Activated CD4-positive, alpha-beta memory T cell treated with anti-CD3 and anti-CD28 coated beads for 36 hours (primary cell): Measurements from ENCODE around the gene VDAC2. TPM values are rescaled to one million over a fixed set of nuclear protein-coding genes. Genes with fewer than 3 reads are reported as not detected.
"Not testable (repeated sequence)": the region's sequence is repeated elsewhere in the genome, so short reads cannot be mapped to it uniquely, and the experiment has no call there.

Experiments used
- CTCF ChIA-PET: fragments of 350-600 bp; sonication (Branson Sonifier 250); formaldehyde crosslinking; loops from one replicate; lab custom pipeline; 2021; ENCODE audit warnings: antibody characterized with exemption, inconsistent platforms; lab: Charles Lee
- POLR2A ChIA-PET: fragments of 350-600 bp; sonication (Branson Sonifier 250); formaldehyde crosslinking; loops from one replicate; lab custom pipeline; 2021; ENCODE audit warnings: antibody characterized with exemption; lab: Charles Lee
- DNase-seq: peaks from one replicate; pipeline ENCODE4 v3.0.0-alpha.2; 2020
- H3K27ac Mint-ChIP-seq: one replicate; pipeline ENCODE4 v1.8.0; 2021; ENCODE audit warnings: mixed read lengths
- H3K27me3 Mint-ChIP-seq: one replicate; pipeline ENCODE4 v1.8.0; 2021; ENCODE audit warnings: mixed read lengths
- H3K36me3 Mint-ChIP-seq: one replicate; pipeline ENCODE4 v1.8.0; 2021; ENCODE audit warnings: mixed read lengths
- H3K4me1 Mint-ChIP-seq: one replicate; pipeline ENCODE4 v1.8.0; 2021; ENCODE audit warnings: low read depth, mixed read lengths
- H3K4me3 Mint-ChIP-seq: one replicate; pipeline ENCODE4 v1.8.0; 2021; ENCODE audit warnings: mild to moderate bottlenecking, mixed read lengths
- H3K9me3 Mint-ChIP-seq: one replicate; pipeline ENCODE4 v1.8.0; 2021; ENCODE audit warnings: mixed read lengths
- intact Hi-C: fragments of 100-400 bp; cut with micrococcal nuclease; formaldehyde crosslinking; loops from one replicate; pipeline ENCODE4 v1.15.1; 2023
- total RNA-seq, 2 experiments: library from RNA; stranded (reverse); gene quantifications; one replicate each; pipeline ENCODE4 v1.2.3, GENCODE V29; 2021

Gene VDAC2
- total RNA-seq, 2 experiments from 2014 or later = 217 to 221 TPM

- CTCF ChIA-PET = no interaction called here
- H3K4me3 Mint-ChIP-seq = no peak overlapping the region
- no peaks in the 10 kb centered on the region for H3K4me1 Mint-ChIP-seq
- H3K9me3 Mint-ChIP-seq = no peaks in the 10 kb centered on the region
- DNase-seq = no peak
- H3K36me3 Mint-ChIP-seq = no peaks in the 10 kb centered on the region
- H3K27me3 Mint-ChIP-seq = no peaks in the 10 kb centered on the region
- POLR2A ChIA-PET = no interaction called here
- intact Hi-C loops = no loop called here
- H3K27ac Mint-ChIP-seq = no peak overlapping the region
These were observed 8.1 kb upstream of the VDAC2 start for GRCh38 chr10:75202321-75203045.

GRCh38 chr10:75203046-75203620 is 7.5 kb upstream of the VDAC2 start:
- H3K9me3 Mint-ChIP-seq, H3K27ac Mint-ChIP-seq, intact Hi-C loops, CTCF ChIA-PET, H3K4me3 Mint-ChIP-seq, DNase-seq, POLR2A ChIA-PET, H3K27me3 Mint-ChIP-seq, H3K4me1 Mint-ChIP-seq, H3K36me3 Mint-ChIP-seq: not testable (repeated sequence)

DNA sequence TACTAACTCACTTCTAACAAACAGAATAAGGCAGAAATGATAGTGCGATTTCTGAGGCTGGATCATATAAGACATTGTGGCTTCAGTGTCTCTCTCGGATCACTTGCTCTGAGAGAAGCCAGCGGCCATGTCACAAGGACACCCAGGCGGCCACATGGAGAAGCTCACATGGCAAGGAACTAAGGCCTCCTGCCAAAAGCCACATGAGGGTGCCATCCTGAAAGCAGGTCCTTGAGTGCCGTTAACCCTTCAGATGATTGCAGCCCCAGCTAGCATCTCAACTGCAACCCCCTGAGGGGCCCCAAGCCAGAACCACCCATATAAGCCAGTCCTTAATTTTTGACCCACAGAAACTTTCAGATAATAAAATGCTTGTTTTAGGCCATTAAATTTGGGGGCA is 6.9 kb upstream of the VDAC2 start:
- no peak overlapping the region for H3K27ac Mint-ChIP-seq
- CTCF ChIA-PET = interaction anchor here (1.4 kb wide), 1 partner anchor 27 kb away, joined by 8 read pairs; no protein-coding TSS in a partner anchor
- no peaks in the 10 kb centered on the region for H3K36me3 Mint-ChIP-seq
- no peak for DNase-seq
- no peaks in the 10 kb centered on the region for H3K27me3 Mint-ChIP-seq
- POLR2A ChIA-PET = no interaction called here
- no peaks in the 10 kb centered on the region for H3K9me3 Mint-ChIP-seq
- no peak overlapping the region for H3K4me3 Mint-ChIP-seq
- intact Hi-C loops = no loop called here
- peaks cover 8% of the 10 kb centered on the region for H3K4me1 Mint-ChIP-seq

GRCh38 chr10:75205908-75206307 is 4.7 kb upstream of the VDAC2 start:
- POLR2A ChIA-PET = no interaction called here

GRCh38 chr10:75206638-75207037 is 4.0 kb upstream of the VDAC2 start:
- CTCF ChIA-PET = interaction anchor here (0.6 to 1.7 kb wide), 2 partner anchors 19 to 1327 kb away, joined by 3 to 5 read pairs; no protein-coding TSS in a partner anchor
- H3K27me3 Mint-ChIP-seq, H3K9me3 Mint-ChIP-seq, H3K36me3 Mint-ChIP-seq, H3K27ac Mint-ChIP-seq, H3K4me3 Mint-ChIP-seq, DNase-seq, intact Hi-C loops, POLR2A ChIA-PET: not testable (repeated sequence)
- peaks cover 16% of the 10 kb centered on the region for H3K4me1 Mint-ChIP-seq

More at GRCh38 chr10:75205908-75206307, 4.7 kb upstream of the VDAC2 start:
- Mint-ChIP-seq H3K36me3 (no peaks in the 10 kb centered on the region), H3K4me3 (no peak overlapping the region), H3K27me3 (no peaks in the 10 kb centered on the region), H3K27ac (no peak overlapping the region), H3K4me1 (peaks cover 11% of the 10 kb centered on the region), H3K9me3 (no peaks in the 10 kb centered on the region)
- intact Hi-C loops = no loop called here
- CTCF ChIA-PET = interaction anchor here (1.6 to 1.7 kb wide), 2 partner anchors 18 to 30 kb away, joined by 3 to 5 read pairs; partner anchors contain the start of gene COMTD1
- no peak for DNase-seq

DNA sequence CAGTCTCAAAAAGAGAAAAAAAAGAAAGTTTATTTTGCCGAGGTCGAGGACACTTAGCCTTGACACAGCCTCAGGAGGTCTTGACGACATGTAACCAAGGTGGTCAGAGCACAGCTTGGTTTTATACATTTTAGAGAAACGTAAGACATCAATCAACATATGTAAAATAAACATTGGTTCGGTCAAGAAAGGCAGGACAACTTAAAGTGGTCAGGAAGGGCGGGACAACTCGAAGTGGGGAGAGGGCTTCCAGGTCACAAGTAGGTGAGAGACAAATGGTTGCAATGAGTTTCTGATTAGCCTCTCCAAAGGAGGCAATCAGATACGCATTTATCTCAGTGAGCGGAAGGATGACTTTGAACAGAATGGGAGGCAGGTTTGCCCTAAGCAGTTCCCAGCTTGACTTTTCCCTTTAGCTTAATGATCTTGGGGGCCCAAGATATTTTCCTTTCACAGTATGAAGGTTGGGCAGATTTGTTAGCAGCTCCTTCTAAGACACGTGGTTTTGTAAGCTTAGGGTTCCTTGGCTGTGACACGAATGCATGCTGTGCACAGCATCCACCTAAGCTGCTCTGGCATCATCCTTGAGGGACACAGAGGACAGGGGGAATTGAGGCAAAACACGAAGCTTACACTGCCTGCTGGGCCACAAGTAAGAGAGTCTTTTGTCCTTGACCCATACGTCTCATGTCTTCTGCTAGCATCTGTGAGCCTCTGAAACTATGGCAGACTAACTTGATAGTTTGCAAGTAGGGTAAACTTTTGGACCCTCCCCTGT is 3.3 kb upstream of the VDAC2 start:
- H3K4me3 Mint-ChIP-seq = no peak overlapping the region
- intact Hi-C loops = no loop called here
- H3K4me1 Mint-ChIP-seq = peaks cover 22% of the 10 kb centered on the region
- no peak for DNase-seq
- ChIA-PET POLR2A (interaction anchor here (0.5 kb wide), 1 partner anchor 560 kb away, joined by 3 read pairs; no protein-coding TSS in a partner anchor), CTCF (interaction anchor here (0.6 to 1.7 kb wide), 4 partner anchors 19 to 1327 kb away, joined by 3 to 5 read pairs (median 4); partner anchors contain the start of gene COMTD1)
- no peak overlapping the region for H3K27ac Mint-ChIP-seq
- H3K9me3 Mint-ChIP-seq = no peaks in the 10 kb centered on the region
- peaks cover 9% of the 10 kb centered on the region for H3K36me3 Mint-ChIP-seq
- H3K27me3 Mint-ChIP-seq = no peaks in the 10 kb centered on the region

- Mint-ChIP-seq H3K4me3 (no peak overlapping the region), H3K36me3 (peaks cover 14% of the 10 kb centered on the region), H3K27me3 (no peaks in the 10 kb centered on the region), H3K27ac (peak overlapping the region; percentile 67), H3K4me1 (peaks cover 27% of the 10 kb centered on the region), H3K9me3 (no peaks in the 10 kb centered on the region)
- ChIA-PET CTCF (interaction anchor here (1.5 to 1.6 kb wide), 2 partner anchors 20 to 28 kb away, joined by 3 to 5 read pairs; partner anchors contain the start of gene COMTD1), POLR2A (interaction anchor here (0.9 kb wide), 1 partner anchor 20 kb away, joined by 3 read pairs; no protein-coding TSS in a partner anchor)
- DNase-seq = no peak
- intact Hi-C loops = no loop called here
These were observed 2.8 kb upstream of the VDAC2 start for GRCh38 chr10:75207857-75208144.

GRCh38 chr10:75208181-75208580 is 2.4 kb upstream of the VDAC2 start:
- ChIA-PET CTCF (interaction anchor here (1.5 to 1.6 kb wide), 2 partner anchors 20 to 28 kb away, joined by 3 to 5 read pairs; partner anchors contain the start of gene COMTD1), POLR2A (interaction anchor here (0.9 kb wide), 1 partner anchor 20 kb away, joined by 3 read pairs; no protein-coding TSS in a partner anchor)
- Mint-ChIP-seq H3K9me3 (no peaks in the 10 kb centered on the region), H3K27ac (peak overlapping the region; percentile 67), H3K4me1 (peaks cover 29% of the 10 kb centered on the region), H3K36me3 (peaks cover 15% of the 10 kb centered on the region), H3K27me3 (no peaks in the 10 kb centered on the region), H3K4me3 (peak overlapping the region; percentile 26)
- peak; percentile 40 for DNase-seq
- intact Hi-C loops = no loop called here

DNA sequence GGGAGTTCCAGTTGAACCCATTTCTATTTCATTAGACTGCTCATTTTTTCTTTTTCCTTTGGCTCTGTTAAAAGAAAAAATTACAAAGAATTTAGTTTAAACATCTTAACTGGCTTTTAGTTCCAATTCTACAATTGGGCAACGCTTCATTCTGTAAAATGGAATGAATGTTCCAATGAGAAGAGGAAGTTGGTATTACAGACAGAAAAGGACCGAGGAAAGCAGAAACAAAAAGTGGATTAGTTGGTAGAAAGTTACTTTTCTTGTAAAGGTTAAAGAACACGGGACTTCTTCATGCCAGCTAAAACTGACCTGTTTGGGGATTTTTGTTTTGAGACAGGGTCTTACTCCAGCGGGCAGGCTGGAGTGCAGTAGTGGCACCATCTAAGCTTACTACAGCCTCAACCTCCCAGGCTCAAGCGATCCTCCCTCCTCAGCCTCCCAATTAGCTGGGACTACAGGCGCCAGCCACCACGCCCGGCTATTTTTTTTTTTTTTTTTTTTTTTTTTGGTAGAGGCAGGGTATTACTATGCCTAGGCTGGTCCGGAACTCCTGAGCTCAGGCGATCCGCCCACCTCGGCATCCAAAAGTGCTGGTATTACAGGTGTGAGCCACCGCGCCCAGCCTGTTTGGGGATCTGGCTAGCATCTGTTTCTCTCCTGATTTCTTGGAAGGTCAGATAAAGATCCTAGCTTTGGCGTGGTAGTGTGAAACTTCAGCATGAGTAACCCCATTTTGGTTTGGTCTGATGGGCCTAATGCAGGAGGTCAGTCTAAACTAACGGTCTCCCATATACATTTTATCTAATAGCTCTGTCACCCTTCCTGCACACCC is 1.3 kb upstream of the VDAC2 start:
- H3K4me1 Mint-ChIP-seq = peaks cover 35% of the 10 kb centered on the region

GRCh38 chr10:75209921-75210281 is 695 bp upstream of the VDAC2 start:
- Mint-ChIP-seq H3K4me3 (peak overlapping the region; percentile 89), H3K9me3 (no peaks in the 10 kb centered on the region), H3K4me1 (peaks cover 36% of the 10 kb centered on the region), H3K27me3 (no peaks in the 10 kb centered on the region), H3K36me3 (peaks cover 22% of the 10 kb centered on the region), H3K27ac (peak overlapping the region; percentile 98)
- intact Hi-C loops = loop anchor here (1.0 to 2.0 kb wide), 5 partner anchors 20 to 384 kb away; partner anchors contain the start of genes KAT6B and SAMD8
- ChIA-PET CTCF (interaction anchor here (0.6 to 5.1 kb wide), 3 partner anchors 18 to 24 kb away, joined by 3 to 98 read pairs (median 32); partner anchors contain the start of gene COMTD1), POLR2A (interaction anchor here (1.2 to 3.5 kb wide), 5 partner anchors 17 to 197 kb away, joined by 3 to 54 read pairs (median 23); partner anchors contain the start of genes COMTD1 and SAMD8)
- peak; percentile 81 for DNase-seq

More for the DNA sequence above, 1.3 kb upstream of the VDAC2 start:
- DNase-seq = peak; percentile 22
- POLR2A ChIA-PET = interaction anchor here (2.8 to 3.5 kb wide), 4 partner anchors 17 to 98 kb away, joined by 14 to 54 read pairs (median 23); partner anchors contain the start of genes COMTD1 and SAMD8
- H3K4me3 Mint-ChIP-seq = peak overlapping the region; percentile 89
- CTCF ChIA-PET = interaction anchor here (5.0 to 5.1 kb wide), 2 partner anchors 22 to 25 kb away, joined by 32 to 98 read pairs; partner anchors contain the start of gene COMTD1
- H3K27ac Mint-ChIP-seq = peak overlapping the region; percentile 98
- no peaks in the 10 kb centered on the region for H3K9me3 Mint-ChIP-seq
- H3K36me3 Mint-ChIP-seq = peaks cover 21% of the 10 kb centered on the region
- intact Hi-C loops = no loop called here
- no peaks in the 10 kb centered on the region for H3K27me3 Mint-ChIP-seq
